GM12878 (cell line): ENCODE data around the gene PEX26. TPM values are rescaled to one million over a fixed set of nuclear protein-coding genes. Genes with fewer than 3 reads are reported as not detected.

Experiments
- ATAC-seq: fragments of 200-7000 bp; cut with Tn5 transposase; 3 replicates; pipeline ENCODE4 v1.9.1; 2020; ENCODE audit warnings: mild to moderate bottlenecking, moderate library complexity
- BruUV-seq: library from RNA; stranded (reverse); fragments of 400-500 nt; replicated peaks from 2 replicates; lab custom pipeline; 2021; lab: Mats Ljungman, UMichigan
- CTCF ChIA-PET: fragments of 300-600 bp; sonication (Branson Sonifier 250); formaldehyde crosslinking; extraction: SDS; loops from one replicate; lab custom pipeline; 2021; ENCODE audit warnings: inconsistent platforms; lab: Yijun Ruan, JAX
- POLR2A ChIA-PET: fragments of 350-600 bp; formaldehyde crosslinking; extraction: SDS; loops from one replicate; lab custom pipeline; 2021; ENCODE audit warnings: inconsistent platforms; lab: Charles Lee
- RAD21 ChIA-PET: fragments of 300-600 bp; sonication (Branson Sonifier 250); formaldehyde crosslinking; loops from one replicate; lab custom pipeline; 2023; ENCODE audit warnings: antibody characterized with exemption; ENCODE audit not compliant: unreplicated experiment; lab: Charles Lee
- SMC1A ChIA-PET: fragments of 300-600 bp; sonication (Branson Sonifier 250); formaldehyde crosslinking; loops from one replicate; lab custom pipeline; 2023; ENCODE audit not compliant: unreplicated experiment, uncharacterized antibody; lab: Charles Lee
- DNase-seq: peaks from one replicate; pipeline ENCODE4 v3.0.0-alpha.2; 2011; ENCODE audit warnings: low read depth, low spot score
- FAIRE-seq: peaks from 3 replicates; lab custom pipeline; 2011; peaks lifted over from hg19 to GRCh38; lab: Jason Lieb, UNC
- H2AFZ ChIP-seq: 2 replicates; pipeline ENCODE4 v1.6.0; 2011; ENCODE audit warnings: low read depth, low read length, control low read depth; ENCODE audit not compliant: control insufficient read depth
- H3K27ac ChIP-seq: 2 replicates; pipeline ENCODE4 v1.5.1; 2011; ENCODE audit warnings: control low read depth; ENCODE audit not compliant: control insufficient read depth, insufficient read depth
- H3K27me3 ChIP-seq, 2 experiments: replicated peaks in 1 of 2; 2 replicates each; pipeline versions ENCODE4 v1.6.0 to v1.6.1; 2011; ENCODE audit warnings: low read length in 1 of 2; ENCODE audit not compliant: control insufficient read depth in 2 of 2, insufficient read depth in 2 of 2
- H3K36me3 ChIP-seq, 2 experiments: 2 replicates each; pipeline ENCODE4 v1.5.1; 2011; ENCODE audit warnings: low read length in 1 of 2; ENCODE audit not compliant: control insufficient read depth in 2 of 2, insufficient read depth in 2 of 2
- H3K4me1 ChIP-seq: 2 replicates; pipeline ENCODE4 v1.6.1; 2011; ENCODE audit warnings: mild to moderate bottlenecking, low read length, moderate library complexity, mixed read lengths; ENCODE audit not compliant: control insufficient read depth, insufficient read depth
- H3K4me2 ChIP-seq: 2 replicates; pipeline ENCODE4 v1.6.0; 2011; ENCODE audit warnings: control low read depth; ENCODE audit not compliant: control insufficient read depth, insufficient read depth
- H3K4me3 ChIP-seq: fragments of 200-600 bp; sonication (generic); 2 replicates; pipeline ENCODE4 v1.5.1; 2016
- H3K79me2 ChIP-seq: 2 replicates; pipeline ENCODE4 v1.6.0; 2011; ENCODE audit warnings: low read length; ENCODE audit not compliant: control insufficient read depth, insufficient read depth
- H3K9ac ChIP-seq: 2 replicates; pipeline ENCODE4 v1.8.0; 2011; ENCODE audit warnings: low read length, control low read depth, mixed read lengths; ENCODE audit not compliant: control insufficient read depth, insufficient read depth
- H3K9me3 ChIP-seq: replicated peaks from 3 replicates; pipeline ENCODE4 v1.5.1; 2011; ENCODE audit warnings: mild to moderate bottlenecking, low read length; ENCODE audit not compliant: control insufficient read depth, insufficient read depth
- H4K20me1 ChIP-seq: 2 replicates; pipeline ENCODE4 v1.6.0; 2011; ENCODE audit not compliant: control insufficient read depth, insufficient read depth
- BHLHE40 ChIP-seq, 2 experiments: fragments of 450-650 bp in 1 of 2; IDR thresholded peaks; 2 replicates each; pipeline ENCODE4 v1.6.1; 2011 to 2017; ENCODE audit warnings: low read depth in 2 of 2, borderline replicate concordance in 1 of 2, improper control_type of control experiment in 1 of 2, low read length in 1 of 2, mild to moderate bottlenecking in 1 of 2
- E2F4 ChIP-seq: IDR thresholded peaks from 2 replicates; pipeline ENCODE4 v1.6.1; 2012; ENCODE audit warnings: low read depth, low read length, improper control_type of control experiment
- ETV6 ChIP-seq, 2 experiments: fragments of 450-650 bp in 1 of 2; IDR thresholded peaks in 1 of 2; conservative IDR thresholded peaks in 1 of 2; 2 replicates each; pipeline ENCODE4 v1.6.1; 2014; ENCODE audit warnings: antibody characterized with exemption in 1 of 2, borderline replicate concordance in 1 of 2, low read depth in 1 of 2, mild to moderate bottlenecking in 1 of 2, moderate library complexity in 1 of 2
- KDM1A ChIP-seq: fragments of 200-600 bp; sonication (generic); IDR thresholded peaks from 2 replicates; pipeline ENCODE4 v1.6.1; 2016; ENCODE audit warnings: borderline replicate concordance
- MLLT1 ChIP-seq: fragments of 450-650 bp; IDR thresholded peaks from 2 replicates; pipeline ENCODE4 v1.6.1; 2016; ENCODE audit warnings: mild to moderate bottlenecking
- NBN ChIP-seq: fragments of 450-650 bp; IDR thresholded peaks from 2 replicates; pipeline ENCODE4 v1.6.1; 2016
- NFYA ChIP-seq: IDR thresholded peaks from 2 replicates; pipeline ENCODE4 v1.6.1; 2011; ENCODE audit warnings: low read depth, mild to moderate bottlenecking, low read length, improper control_type of control experiment, borderline replicate concordance
- NKRF ChIP-seq: fragments of 450-650 bp; conservative IDR thresholded peaks from 2 replicates; pipeline ENCODE4 v1.6.1; 2017; ENCODE audit warnings: mild to moderate bottlenecking, moderate library complexity
- PAX8 ChIP-seq: fragments of 450-650 bp; IDR thresholded peaks from 2 replicates; pipeline ENCODE4 v1.6.1; 2017; ENCODE audit warnings: mild to moderate bottlenecking, moderate library complexity
- SMAD1 ChIP-seq: fragments of 450-650 bp; IDR thresholded peaks from 2 replicates; pipeline ENCODE4 v1.6.1; 2018; ENCODE audit warnings: mild to moderate bottlenecking, low read depth; ENCODE audit not compliant: partially characterized antibody
- SMAD5 ChIP-seq: IDR thresholded peaks from 2 replicates; pipeline ENCODE4 v1.6.1; 2016; ENCODE audit warnings: antibody characterized with exemption, low read depth
- SRF ChIP-seq, 2 experiments: IDR thresholded peaks; 2 replicates each; pipeline ENCODE4 v1.6.1; 2011; ENCODE audit warnings: low read depth in 2 of 2, low read length in 2 of 2, mild to moderate bottlenecking in 1 of 2, moderate library complexity in 1 of 2
- TCF12 ChIP-seq: IDR thresholded peaks from 2 replicates; pipeline ENCODE4 v1.6.1; 2011; ENCODE audit warnings: low read depth, mild to moderate bottlenecking, low read length
- ZBTB11 ChIP-seq: fragments of 450-650 bp; formaldehyde crosslinking; IDR thresholded peaks from 2 replicates; pipeline ENCODE4 v1.5.0; 2022; ENCODE audit warnings: mild to moderate bottlenecking, missing genetic modification characterization
- WGBS: methylation state at CpG from one replicate; pipeline ENCODE4 v1.1.6; 2016; ENCODE audit warnings: low lambda C conversion rate; ENCODE audit not compliant: insufficient replicate concordance, insufficient coverage; ENCODE audit errors: missing lambda C conversion rate; 5-methylcytosine and 5-hydroxymethylcytosine counted together
- in situ Hi-C: fragments of 300-500 bp; cut with MboI; formaldehyde crosslinking; loops from 9 replicates; pipeline ENCODE4 v1.14.3; 2018; ENCODE audit warnings: mixed read lengths
- intact Hi-C: fragments of 100-400 bp; cut with micrococcal nuclease; formaldehyde crosslinking; loops from one replicate; pipeline ENCODE4 v1.14.2; 2022; ENCODE audit not compliant: unreplicated experiment
- polyA plus RNA-seq, 11 experiments: library from polyadenylated mRNA; depleted of rRNA in 4 of 11; unstranded in 6 of 11; stranded (reverse) in 5 of 11; fragments of >200 nt; fragmentation: Nextera tagmentation in 4 of 11; fragmentation: Illumina TruSeq in 1 of 11; extraction: Ambion mirVana in 4 of 11; extraction: Trizol in 1 of 11; gene quantifications; 1 replicate in 1 of 11; 2 replicates in 10 of 11; pipeline versions ENCODE4 v1.2.1 to v1.2.3, GENCODE V29; 2011 to 2016; ENCODE audit warnings: inconsistent platforms in 2 of 11, missing spikeins in 2 of 11, low read depth in 1 of 11
- total RNA-seq, 4 experiments: library from RNA; depleted of rRNA in 3 of 4; stranded (reverse); fragments of >200 nt in 3 of 4; fragmentation: Illumina TruSeq in 1 of 4; extraction: Trizol in 1 of 4; gene quantifications; 2 replicates each; pipeline versions ENCODE4 v1.2.1 to v1.2.3, GENCODE V29; 2013 to 2021

PEX26 gene
- total and polyA plus RNA-seq, 10 of the 15 experiments (the other 5 are each of a cell fraction or from before 2014, with no cell fraction given) = 0.79 to 50.8 (median 22.4) TPM

GRCh38 chr22:18035751-18036150, 42.0 kb upstream of the PEX26 start:
- Histone ChIP-seq H3K4me2 (no peak overlapping the region), H3K36me3 (no peaks in the 10 kb centered on the region), H3K79me2 (no peaks in the 10 kb centered on the region), H4K20me1 (no peaks in the 10 kb centered on the region), H3K27me3 (no peaks in the 10 kb centered on the region), H2AFZ (no peak overlapping the region), H3K4me1 (no peaks in the 10 kb centered on the region), H3K27ac (no peak overlapping the region), H3K4me3 (no peak overlapping the region), H3K9ac (no peak overlapping the region), H3K9me3 (no peaks in the 10 kb centered on the region)
- FAIRE-seq = no peak
- ATAC-seq = no peak
- no TSS peak for BruUV-seq
- in situ Hi-C loops (no loop called here), intact Hi-C loops (no loop called here)
- DNase-seq = no peak
- ChIA-PET POLR2A (no interaction called here), RAD21 (interaction anchor here (0.7 kb wide), 1 partner anchor 9 kb away, joined by 3 read pairs; no protein-coding TSS in a partner anchor), CTCF (interaction anchor here (0.8 to 1.2 kb wide), 4 partner anchors 12 to 205 kb away, joined by 3 to 5 read pairs (median 3); partner anchors contain the start of gene MICAL3), SMC1A (interaction anchor here (1.5 kb wide), 1 partner anchor 17 kb away, joined by 5 read pairs; no protein-coding TSS in a partner anchor)
- WGBS = 42% methylated on average over 9 of the region's 9 CpGs
- no peak for TF ChIP-seq KDM1A
- TF ChIP-seq ZBTB11 (CRISPR knock-in tag) = no peak
- TF ChIP-seq SMAD5 = no peak
- TF ChIP-seq E2F4 = no peak
- no peak for TF ChIP-seq BHLHE40 (IDR thresholded peaks at IDR 0.05; ENCODE audit: borderline replicate concordance in 1 of 2, low read depth in 2 of 2, low read length in 1 of 2)
- TF ChIP-seq NKRF = no peak
- TF ChIP-seq TCF12 = no peak
- no peak for TF ChIP-seq PAX8
- TF ChIP-seq SMAD1 = no peak
- no peak for TF ChIP-seq NBN
- TF ChIP-seq SRF (IDR thresholded peaks at IDR 0.05; ENCODE audit: low read depth in 2 of 2, low read length in 2 of 2) = no peak
- TF ChIP-seq ETV6 (conservative IDR thresholded peaks at IDR 0.05 in 1 of 2, IDR thresholded peaks at IDR 0.05 in 1 of 2; ENCODE audit: borderline replicate concordance in 1 of 2, low read depth in 1 of 2) = no peak
- TF ChIP-seq NFYA = no peak
- no peak for TF ChIP-seq MLLT1
